SIG-M5 treated with dmso at 0.1 percent for 504 hours (cell line): ENCODE measurements around the gene SECISBP2L.
"Not testable (repeated sequence)": the region's sequence is repeated elsewhere in the genome, so short reads cannot be mapped to it uniquely, and the experiment has no call there.

ENCODE experiments used
- DNase-seq: peaks from one replicate; lab custom pipeline; 2025; ENCODE audit not compliant: unreplicated experiment; lab: John Stamatoyannopoulos, UW

Gene SECISBP2L

DNA sequence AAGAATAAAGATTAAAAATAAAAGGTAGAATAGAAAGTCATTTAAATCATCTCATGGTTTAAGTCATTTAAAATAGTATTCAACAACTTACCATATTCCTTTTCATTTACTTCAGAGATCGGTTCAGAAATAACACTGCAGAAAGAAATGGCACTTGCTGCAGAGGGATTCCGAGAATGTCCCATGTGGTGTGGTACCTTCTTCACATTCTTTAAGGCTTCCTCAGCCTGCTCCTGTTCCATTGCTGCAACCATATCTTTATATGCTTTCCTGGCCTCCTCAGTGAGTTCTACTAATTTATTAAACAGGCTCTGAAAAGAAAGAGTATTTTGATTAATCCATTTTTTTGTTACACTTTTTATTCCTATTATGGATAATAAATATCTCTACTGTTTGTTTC lies 50.0 kb downstream of the SECISBP2L start:
- DNase-seq, result no peak

DNA sequence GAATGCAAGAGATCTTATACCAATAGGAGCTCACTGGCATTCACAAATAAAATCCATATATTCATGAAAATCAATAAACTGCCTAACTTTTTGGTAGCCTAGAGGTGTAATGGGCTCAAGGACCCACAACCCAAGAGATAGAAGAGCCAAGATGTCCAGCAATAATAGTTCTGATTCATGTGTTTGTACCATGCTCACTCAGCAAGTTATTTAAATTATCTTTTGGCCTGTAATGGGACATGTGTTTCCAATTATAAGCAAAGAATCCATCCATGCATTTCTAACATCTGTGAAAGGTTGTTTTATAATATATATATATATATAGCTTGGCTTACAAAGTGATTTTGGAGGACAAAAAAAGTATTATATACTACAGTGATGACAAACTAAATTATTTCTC lies 52.9 kb downstream of the SECISBP2L start:
- no peak for DNase-seq

DNA sequence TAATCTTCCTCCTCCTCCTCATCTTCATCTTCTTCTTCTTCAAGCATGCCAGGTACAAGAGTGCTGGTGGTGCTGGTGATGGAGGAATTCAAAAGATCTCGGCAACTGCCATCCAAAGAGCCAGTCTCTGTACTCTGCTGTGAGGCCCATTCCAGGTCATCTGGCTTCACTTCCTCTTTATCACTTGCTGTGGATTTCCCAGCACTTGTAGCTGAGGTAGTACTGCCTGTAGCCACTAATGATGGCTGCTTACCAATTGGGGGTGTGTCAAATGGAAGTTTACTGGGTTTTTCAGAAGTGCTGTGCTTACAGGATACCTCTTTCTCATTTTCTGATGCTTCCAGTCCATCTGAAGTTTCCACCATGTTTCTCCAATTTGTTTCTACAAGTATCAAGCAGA lies 53.7 kb downstream of the SECISBP2L start:
- DNase-seq, result peak; percentile 55

DNA sequence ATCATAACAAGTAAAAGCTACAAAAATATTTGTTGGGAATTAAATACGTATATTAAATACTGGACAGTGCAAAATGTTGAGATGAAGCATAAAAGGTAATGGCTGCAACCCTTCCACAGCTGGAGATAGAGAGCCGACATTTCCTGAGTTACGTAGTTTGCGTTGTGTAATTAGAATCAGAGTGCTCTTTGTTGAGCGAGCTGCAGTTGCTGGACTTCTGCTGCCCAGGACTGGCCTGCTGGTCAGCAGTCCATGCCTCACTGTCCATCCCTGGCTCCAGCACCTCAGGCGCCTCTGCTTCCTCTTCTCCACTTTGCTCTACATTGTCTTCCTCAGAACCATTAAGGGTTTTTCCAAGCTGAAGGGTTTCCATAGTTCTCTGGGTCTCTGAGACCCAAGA lies 54.1 kb downstream of the SECISBP2L start:
- DNase-seq, result no peak

DNA sequence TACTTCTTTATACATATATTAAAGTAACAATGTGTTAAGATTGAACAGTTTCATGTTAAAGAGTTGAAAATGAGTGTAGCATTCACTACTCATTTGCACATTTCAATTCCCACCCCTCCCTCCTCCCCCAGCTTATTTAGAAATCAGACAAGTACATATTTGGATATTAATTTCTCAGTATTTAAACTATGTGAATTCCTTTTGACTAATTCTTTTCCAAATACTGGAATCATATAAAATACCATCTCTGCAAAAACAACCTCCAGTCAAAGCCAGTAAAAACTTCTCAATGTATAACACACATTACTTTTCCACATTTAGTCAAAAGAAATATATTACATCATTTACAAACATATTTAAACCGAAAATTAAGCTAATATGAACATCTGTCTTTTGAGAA lies 57.1 kb downstream of the SECISBP2L start:
- no peak for DNase-seq

DNA sequence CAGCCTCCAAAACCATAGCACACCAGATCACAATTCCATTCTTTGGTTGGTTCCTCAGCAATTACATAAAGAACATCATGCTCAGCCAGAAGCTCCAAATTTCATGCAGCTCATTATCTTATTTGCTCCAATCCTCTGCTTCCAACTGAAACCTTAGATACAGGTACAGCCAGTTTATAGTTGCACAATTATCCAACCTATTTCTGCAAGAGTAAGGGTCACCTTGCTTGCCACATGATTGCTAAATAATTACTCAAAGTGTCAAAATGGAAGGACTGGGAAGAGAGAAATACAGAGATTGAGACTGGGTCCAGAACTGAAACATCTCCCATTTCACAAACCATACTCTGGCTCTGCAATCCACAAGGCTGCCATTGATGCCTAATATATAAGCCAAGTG lies 59.1 kb downstream of the SECISBP2L start:
- DNase-seq, result no peak

DNA sequence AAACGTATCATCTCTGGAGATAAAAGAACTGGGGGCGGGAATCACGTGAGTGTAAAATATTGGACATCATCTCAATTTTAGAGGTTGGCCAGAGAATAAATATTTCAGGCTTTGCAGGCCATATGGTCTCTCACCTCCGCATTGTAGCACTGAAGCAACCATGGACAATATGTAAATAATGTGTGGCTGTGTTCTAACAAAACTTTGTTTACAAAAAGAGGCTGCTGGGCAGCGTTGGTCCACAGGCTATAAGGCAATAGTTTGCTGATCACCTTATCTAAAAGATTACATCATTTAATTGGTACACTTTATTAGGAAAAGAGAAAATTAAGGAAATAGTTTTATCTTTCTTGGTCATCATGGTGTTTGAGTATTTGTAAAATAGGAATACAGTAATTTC lies 60.0 kb downstream of the SECISBP2L start:
- DNase-seq, result no peak

DNA sequence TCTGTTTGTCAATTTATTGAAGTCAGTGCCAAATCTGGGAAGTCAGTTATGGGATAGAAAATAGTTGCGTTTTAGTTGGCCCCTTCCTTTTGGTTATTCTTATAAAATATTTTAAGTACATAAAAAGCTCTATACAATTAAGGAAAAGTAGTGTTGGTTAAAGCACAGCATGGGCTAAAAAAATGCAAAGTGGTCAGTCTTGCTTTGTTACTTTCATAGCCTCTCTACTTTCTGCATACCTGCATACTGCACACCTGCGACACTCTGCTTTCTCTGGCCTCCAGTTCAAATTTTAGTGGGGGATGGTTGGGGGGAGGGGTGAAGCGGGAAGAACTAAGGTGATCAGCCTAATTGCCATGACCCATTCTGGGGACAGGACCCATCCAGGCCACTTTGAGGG lies 60.7 kb downstream of the SECISBP2L start:
- no peak for DNase-seq

DNA sequence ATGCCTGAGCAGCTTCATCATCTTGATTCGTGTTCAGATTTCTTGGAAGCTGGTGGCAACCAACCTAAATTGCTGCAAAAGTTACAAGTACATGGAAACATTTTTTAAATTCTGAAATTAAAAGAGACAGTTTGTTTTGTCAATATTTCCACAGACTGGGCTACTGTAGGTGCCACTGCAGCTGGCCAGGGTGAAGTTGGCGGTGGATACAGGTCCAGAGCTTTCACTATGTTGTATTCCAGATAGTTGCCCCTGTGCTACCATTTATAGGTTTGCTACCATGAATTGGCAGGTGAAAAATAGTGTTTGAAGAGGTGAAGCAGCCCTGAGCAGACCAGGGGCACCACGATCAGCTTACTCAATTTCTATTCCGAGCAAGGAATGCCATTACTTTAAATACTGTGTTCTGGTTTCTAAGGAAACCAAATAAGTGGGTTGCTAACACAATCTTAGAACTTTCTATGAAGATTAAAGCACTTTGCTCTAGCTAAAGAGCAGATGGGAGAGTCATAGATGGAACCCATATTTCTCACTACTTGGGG lies 61.4 kb downstream of the SECISBP2L start:
- no peak for DNase-seq

DNA sequence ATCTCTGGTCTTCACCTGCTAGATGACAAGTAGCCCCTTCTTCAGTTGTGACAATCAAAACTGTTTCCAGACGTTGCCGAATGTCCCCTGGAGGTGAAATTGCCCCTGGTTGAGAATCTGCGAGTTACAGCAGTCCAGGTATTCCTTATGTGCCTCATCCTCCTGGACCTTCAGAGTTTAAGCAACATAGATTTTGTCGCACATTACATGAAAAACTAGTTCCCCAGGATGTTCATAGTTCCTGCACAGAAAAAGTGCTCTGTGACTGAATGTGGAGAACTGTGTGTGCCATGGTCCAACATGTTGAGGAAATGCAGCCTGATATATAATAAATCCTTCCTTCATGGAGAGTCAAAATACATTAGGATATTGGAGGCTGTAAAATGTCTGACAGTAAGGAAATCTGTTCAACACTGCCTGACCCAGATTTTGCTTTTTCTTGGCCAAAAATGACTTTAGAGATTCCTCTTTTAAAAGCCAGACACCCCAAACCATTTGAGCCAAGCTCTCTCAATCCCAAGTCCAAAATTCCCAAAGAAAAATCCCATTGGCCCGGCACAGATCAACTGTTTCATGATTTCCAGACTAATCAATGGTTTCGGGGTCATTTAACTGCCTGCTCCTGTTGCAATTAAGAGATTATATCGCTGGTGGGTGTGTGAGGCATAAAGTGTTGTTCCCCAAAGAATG lies 62.1 kb downstream of the SECISBP2L start:
- DNase-seq, result no peak

DNA sequence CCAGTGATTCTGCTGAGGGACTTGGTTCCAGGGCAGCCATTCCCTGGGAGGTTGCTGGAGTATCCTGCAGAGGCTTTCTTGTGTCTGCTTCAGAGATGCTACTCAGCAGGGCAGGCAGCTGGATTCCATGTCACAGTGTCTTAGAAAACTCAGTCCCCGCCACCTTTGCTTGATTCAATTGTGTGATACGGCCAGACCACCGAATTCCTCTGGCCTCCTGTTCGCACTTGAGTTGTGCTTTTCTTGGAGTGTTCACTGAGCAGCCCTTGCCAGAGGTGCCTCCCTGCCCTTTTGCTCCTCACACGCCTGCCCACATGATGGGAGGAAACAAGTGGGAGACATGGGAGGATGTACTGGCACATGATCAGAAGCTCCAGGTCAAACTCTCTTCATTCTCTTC lies 62.9 kb downstream of the SECISBP2L start:
- no peak for DNase-seq

DNA sequence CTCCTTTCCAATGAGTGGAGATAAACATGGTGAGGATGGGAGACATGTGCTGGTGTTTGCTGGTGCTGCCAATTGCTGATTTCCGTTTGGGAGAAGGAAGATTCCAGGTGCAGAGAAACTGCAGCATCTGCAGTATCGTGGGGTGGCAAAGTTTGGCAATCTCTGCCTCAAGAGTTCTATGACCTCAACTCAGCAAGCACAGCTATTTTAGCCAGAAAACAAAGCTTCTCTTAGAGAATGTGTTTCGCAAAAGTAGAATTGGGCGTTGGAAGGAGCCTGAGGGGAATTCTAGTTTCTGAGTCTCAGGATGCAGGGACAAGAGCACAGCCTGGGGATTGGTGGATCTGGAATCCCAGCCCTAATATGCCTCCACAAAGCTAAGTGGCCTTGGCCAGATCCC lies 64.3 kb downstream of the SECISBP2L start:
- no peak for DNase-seq

DNA sequence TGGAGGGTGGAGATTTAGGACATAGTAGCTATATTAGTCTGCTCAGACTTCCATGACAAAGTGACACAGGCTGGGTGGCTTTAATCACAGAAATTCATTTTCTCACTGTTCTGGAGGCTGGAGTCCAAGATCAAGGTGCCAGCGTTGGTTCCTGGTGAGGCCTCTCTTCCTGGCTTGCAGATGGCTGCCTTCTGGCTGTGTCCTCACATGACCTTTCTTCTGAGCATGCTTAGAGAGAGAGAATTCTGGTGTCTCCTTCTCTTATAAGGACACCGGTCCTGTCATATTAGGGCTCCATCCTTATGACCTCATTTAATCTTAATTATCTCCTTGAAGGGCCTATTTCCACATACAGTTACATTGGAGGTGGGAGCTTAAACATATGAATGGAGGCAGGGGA lies 67.6 kb downstream of the SECISBP2L start:
- DNase-seq, result no peak

DNA sequence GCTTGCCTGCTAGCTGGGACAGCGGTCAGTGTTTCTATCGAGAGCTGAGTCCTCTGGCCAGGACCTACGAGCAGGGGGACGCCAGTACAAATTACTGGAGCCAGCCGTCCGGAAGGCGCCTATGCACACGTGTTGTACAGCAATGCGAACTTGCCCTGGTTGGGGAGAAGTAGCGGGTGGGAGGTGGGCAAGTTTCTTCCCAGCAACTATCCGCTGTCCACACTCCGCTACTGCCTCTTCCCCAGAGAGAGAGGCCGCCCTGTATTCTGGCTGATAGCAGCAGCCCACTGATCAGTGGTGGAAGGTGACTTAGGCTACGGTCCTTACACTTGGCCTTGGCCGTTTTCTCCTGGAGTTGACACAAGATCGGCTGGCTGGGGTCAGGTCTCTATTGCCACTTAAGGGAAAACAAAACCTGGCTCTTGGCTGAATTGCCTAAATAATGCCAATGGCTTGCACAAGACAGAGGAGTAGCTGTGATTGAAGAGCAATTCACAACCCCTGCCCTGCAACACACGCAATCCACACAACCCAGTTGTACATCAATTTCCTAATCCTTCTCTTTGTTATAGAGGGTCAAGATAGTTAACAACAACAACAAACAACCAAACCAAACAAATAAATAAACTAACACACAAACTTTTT lies 69.7 kb downstream of the SECISBP2L start:
- DNase-seq, result no peak

DNA sequence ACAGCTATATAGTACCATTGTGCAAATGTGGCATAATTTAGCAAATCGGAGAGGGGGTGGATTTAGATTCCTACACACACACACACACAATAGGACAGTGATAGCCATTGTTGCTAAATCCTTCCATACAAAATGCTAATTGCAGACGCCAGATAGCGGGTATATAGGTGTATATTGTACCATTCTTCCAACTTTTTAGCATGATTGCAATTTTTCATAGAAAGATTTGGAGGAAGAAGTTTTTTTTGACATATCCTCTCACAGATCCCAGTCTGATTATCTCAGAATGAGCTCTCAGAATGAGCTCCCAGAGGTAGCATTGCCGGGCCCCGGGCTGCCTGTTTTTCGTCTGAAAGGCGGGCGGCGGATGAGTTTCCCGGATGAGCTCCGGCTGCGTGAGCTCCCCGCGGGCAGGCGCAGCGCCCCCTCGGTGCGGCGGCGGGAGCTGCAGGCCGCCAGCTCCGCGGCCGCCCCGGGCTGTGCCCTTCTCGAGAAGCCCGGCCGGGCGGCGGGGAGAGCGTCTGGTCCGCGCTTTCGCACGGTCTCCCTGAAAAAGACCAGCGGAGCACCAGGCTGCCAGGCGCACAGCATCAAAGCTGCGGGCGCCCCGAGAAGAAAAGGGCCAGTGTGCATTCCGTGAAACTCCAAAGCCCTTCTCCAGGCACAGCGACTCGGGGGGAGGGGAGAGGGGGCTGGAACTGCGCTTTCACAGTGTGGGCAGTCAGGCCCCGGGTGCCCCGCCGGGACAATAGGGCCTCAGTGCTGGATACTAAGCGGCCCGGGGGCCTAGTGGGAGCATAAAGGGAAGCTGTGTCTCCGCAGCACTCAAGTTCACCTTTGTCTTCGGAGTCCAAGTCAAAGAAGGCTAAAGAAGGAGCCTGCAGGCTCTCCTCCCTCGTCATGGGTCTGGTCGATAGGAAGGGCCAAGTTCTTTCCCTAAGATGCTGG lies 70.5 kb downstream of the SECISBP2L start:
- peak; percentile 63 for DNase-seq

DNA sequence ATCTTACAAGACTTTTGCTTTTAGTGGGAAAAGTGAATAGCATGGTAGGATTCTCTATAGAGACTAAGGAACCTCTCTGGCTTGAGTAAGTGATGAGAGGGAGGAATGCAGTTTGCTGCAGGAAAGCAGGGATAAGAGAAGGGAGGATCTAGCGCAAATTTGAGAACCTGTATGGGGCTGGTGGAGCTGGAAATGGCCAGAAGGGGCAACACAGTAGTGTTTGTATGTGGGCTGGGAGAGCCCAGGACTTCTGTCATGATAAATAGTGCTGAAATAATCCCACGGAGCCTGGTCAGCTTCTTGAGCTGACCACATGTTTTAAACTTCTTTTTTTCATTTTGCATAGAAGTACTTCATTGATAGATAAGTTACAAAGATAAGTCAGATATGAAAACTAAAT lies 71.4 kb downstream of the SECISBP2L start:
- DNase-seq, result no peak

DNA sequence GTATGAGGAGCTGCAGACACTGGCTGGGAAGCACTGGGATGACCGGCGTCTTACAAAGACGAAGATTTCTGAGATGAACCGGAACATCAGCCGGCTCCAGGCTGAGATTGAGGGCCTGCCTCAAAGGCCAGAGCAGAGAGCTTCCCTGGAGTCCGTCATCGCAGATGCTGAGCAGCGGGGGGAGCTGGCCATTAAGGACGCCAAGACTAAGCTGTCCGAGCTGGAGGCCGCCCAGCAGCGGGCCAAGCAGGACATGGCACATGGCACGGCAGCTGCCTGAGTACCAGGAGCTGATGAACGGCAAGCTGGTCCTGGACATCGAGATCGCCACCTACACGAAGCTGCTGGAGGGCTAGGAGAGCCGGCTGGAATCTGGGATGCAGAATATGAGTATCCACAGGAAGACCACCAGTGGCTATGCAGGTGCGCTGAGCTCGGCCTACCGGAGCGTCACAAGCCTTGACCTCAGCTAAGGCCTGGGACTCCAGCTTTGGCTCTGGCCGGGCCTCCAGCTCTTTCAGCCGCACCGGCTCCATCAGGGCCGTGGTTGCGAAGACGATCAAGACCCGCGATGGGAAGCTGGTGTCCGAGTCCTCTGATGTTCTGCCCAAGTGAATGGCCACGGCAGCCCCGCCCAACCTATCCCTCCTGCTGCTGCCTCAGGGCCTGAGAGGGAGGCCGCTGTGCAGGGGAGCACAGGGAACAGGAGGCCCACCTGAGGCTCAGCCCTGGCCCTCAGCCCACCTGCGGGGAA lies 73.3 kb downstream of the SECISBP2L start:
- DNase-seq, result no peak

DNA sequence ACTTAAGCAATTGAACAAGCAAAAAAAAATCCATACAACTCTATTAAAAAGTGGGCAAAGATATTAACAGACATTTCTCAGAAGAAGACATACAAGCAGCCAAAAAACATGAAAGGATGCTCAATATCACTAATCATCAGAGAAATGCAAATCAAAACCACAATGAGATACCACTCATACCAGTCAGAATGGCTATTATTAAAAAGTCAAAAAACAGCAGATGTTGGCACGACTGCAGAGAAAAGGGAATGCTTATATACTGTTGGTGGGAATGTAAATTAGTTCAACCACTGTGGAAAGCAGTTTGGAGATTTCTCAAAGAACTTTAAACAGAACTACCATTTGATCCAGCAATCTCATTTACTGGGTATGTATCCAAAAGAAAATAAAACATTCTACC lies 75.3 kb downstream of the SECISBP2L start:
- not testable (repeated sequence) for DNase-seq

DNA sequence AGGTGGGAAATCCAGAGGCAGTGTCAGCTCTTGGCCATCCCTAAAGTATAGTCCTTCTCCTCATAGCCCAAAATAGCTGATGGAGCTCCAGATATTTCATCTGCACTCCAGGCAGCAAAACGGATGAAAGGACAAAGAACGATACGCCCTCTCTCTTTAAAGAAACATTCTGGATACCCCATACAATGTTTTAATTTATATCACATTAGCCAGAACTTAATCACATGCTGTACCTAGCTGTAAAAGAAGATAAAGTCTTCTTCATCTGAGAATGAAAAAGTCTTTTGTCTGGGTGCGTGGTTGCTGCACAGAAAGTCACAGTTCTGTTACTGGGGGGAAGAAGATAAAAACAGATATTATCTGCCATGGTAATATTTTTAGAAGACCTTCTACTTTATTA lies 78.2 kb downstream of the SECISBP2L start:
- no peak for DNase-seq

DNA sequence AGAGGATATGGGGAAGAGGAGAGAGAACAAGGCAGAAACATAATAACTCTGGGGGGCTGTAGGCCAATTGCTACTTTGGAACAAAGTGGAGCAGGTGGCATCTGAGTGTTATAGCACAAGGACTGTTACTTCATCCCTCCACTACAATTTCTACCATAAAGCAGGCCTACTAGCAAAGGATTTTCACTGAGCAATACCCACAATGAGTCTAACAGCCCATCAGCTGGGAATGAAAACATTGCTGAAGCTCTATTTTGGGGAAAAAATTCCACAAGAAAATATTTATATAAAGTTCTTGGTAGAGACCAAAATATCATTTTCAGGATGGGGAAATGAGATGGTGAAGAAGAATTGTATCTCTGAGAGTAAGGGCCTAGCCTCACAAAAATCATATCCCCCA lies 78.9 kb downstream of the SECISBP2L start:
- DNase-seq, result no peak
